Measurements from ENCODE around the gene CYP4Z1. TPM values are rescaled to one million over a fixed set of nuclear protein-coding genes. Genes with fewer than 3 reads are reported as not detected.
"Not testable (repeated sequence)": the region's sequence is repeated elsewhere in the genome, so short reads cannot be mapped to it uniquely, and the experiment has no call there.

The CYP4Z1 gene
- total and polyA plus RNA-seq, 2 donors (not counting 3 experiments of a cell fraction or from before 2014, with no cell fraction given), result not detected

DNA sequence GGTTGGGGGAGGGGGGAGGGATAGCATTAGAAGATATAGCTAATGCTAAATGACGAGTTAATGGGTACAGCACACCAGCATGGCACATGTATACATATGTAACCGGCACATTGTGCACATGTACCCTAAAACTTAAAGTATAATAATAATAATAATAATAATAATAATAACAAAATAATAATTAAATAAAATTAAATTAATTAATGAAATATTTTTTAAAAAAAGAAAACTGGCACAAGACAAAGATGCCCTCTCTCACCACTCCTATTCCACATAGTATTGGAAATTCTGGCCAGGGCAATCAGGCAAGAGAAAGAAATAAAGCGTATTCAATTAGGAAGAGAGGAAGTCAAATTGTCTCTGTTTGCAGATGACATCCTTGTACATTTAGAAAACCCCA is 90.9 kb downstream of the CYP4Z1 start:
- POLR2A ChIA-PET; CTCF ChIA-PET; H3K9ac ChIP-seq (replicated peaks; ENCODE audit: extremely low read depth, insufficient read depth, low read length); H3K9me1 ChIP-seq (replicated peaks; ENCODE audit: control insufficient read depth, extremely low read depth, insufficient read depth, low read length); dilution Hi-C loops (cut with MboI; ENCODE audit: extremely low pct_ligation_motif_present, low sequenced_read_pairs); FAIRE-seq; H3K4me3 ChIP-seq (replicated peaks in 1 of 3; ENCODE audit: insufficient read depth in 1 of 3, low read depth in 1 of 3, low read length in 3 of 3); H3K36me3 ChIP-seq (ENCODE audit: control insufficient read depth in 2 of 2, extremely low read depth in 1 of 2, insufficient read depth in 2 of 2, low read length in 2 of 2); H2AFZ ChIP-seq (ENCODE audit: low read depth, low read length); H4K20me1 ChIP-seq (replicated peaks; ENCODE audit: control insufficient read depth, extremely low read depth, insufficient read depth, low read length); H3K4me2 ChIP-seq (ENCODE audit: insufficient read depth, low read length); DNase-seq (ENCODE audit: low read depth, low spot score); intact Hi-C loops (cut with micrococcal nuclease); BruUV-seq (replicated peaks); H3K79me2 ChIP-seq (ENCODE audit: control insufficient read depth, insufficient read depth, low read length); H3K9me3 ChIP-seq (replicated peaks; ENCODE audit: control insufficient read depth, insufficient read depth, low read length); H3K27me3 ChIP-seq (ENCODE audit: control insufficient read depth in 2 of 2, insufficient read depth in 2 of 2, low read length in 2 of 2); H3K27ac ChIP-seq (ENCODE audit: insufficient read depth, low read depth, low read length); H3K4me1 ChIP-seq (ENCODE audit: control insufficient read depth, extremely low read depth, insufficient read depth, low read length): not testable (repeated sequence)

DNA sequence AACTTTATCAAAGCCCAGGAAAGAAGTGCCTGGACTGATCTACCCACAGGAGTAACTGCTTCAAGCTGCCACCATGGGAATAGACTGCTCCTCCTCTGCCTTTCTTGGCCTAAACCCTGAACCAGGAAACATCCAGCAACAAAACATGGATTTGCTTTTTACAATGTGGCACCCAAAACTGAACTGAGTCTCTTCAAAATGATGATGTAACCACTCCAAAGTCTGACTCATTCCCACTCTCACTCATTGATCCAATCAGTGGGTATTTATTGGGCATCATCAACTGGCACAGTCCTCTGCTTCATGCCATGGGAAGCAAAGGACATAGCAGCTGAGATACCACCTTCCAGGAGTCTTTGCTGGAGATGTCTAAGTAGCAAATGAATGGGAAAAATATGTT is 93.7 kb downstream of the CYP4Z1 start:
- FAIRE-seq (no peak), DNase-seq (ENCODE audit: low read depth, low spot score) (no peak)
- TF ChIP-seq POLR2A (IDR thresholded peaks at IDR 0.05; ENCODE audit: low read depth, low read length) (no peak), JUN (IDR thresholded peaks at IDR 0.05; ENCODE audit: borderline replicate concordance, insufficient read depth, insufficient read length, low read depth) (peak; percentile 9)
- Histone ChIP-seq H3K27me3 (ENCODE audit: control insufficient read depth in 2 of 2, insufficient read depth in 2 of 2, low read length in 2 of 2) (peaks cover 0 to 3% of the 10 kb centered on the region in 2 experiments), H3K27ac (ENCODE audit: insufficient read depth, low read depth, low read length) (no peak overlapping the region), H3K9ac (replicated peaks; ENCODE audit: extremely low read depth, insufficient read depth, low read length) (no peak overlapping the region), H3K9me3 (replicated peaks; ENCODE audit: control insufficient read depth, insufficient read depth, low read length) (no peaks in the 10 kb centered on the region), H3K79me2 (ENCODE audit: control insufficient read depth, insufficient read depth, low read length) (no peaks in the 10 kb centered on the region), H3K36me3 (ENCODE audit: control insufficient read depth in 2 of 2, extremely low read depth in 1 of 2, insufficient read depth in 2 of 2, low read length in 2 of 2) (no peaks in the 10 kb centered on the region), H3K9me1 (replicated peaks; ENCODE audit: control insufficient read depth, extremely low read depth, insufficient read depth, low read length) (no peaks in the 10 kb centered on the region), H3K4me1 (ENCODE audit: control insufficient read depth, extremely low read depth, insufficient read depth, low read length) (no peaks in the 10 kb centered on the region), H2AFZ (ENCODE audit: low read depth, low read length) (no peak overlapping the region), H4K20me1 (replicated peaks; ENCODE audit: control insufficient read depth, extremely low read depth, insufficient read depth, low read length) (no peaks in the 10 kb centered on the region), H3K4me2 (ENCODE audit: insufficient read depth, low read length) (no peak overlapping the region), H3K4me3 (replicated peaks in 1 of 3; ENCODE audit: insufficient read depth in 1 of 3, low read depth in 1 of 3, low read length in 3 of 3) (no peak overlapping the region)
- intact Hi-C loops (cut with micrococcal nuclease), result no loop called here
- ChIA-PET POLR2A (no interaction called here), CTCF (no interaction called here)
- no TSS peak for BruUV-seq (replicated peaks)
- dilution Hi-C loops (cut with MboI; ENCODE audit: extremely low pct_ligation_motif_present, low sequenced_read_pairs), result no loop called here
